ENCODE results near the gene TRAIP. TPM values are rescaled to one million over a fixed set of nuclear protein-coding genes. Genes with fewer than 3 reads are reported as not detected.

TRAIP gene
- total RNA-seq, 1 experiment from 2014 or later = 9.3 TPM

DNA sequence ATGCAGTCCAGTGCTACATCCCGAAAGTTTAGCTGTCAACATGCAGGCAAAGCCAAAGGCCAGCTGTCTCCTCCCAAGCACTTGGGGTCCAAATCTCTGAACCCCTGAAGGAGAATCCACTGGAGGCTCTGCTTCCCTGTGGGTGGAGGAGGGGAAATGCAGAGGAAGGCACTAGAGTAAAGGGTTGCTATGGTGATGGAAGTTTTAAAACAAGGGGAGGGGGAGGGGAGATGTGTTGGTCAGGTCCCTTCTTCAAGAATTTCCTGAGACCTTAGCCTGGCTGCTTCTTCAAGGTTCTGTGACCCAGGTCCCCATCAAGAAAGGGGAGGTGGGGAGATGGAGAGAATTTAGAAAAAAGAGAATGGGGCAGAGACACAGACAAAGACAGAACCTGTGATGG lies 11.0 kb upstream of the TRAIP start:
- H3K36me3 ChIP-seq = no peaks in the 10 kb centered on the region
- no peaks in the 10 kb centered on the region; the same call in 1 of the 2 replicates for H3K4me1 ChIP-seq (replicated peaks)
- H3K27ac ChIP-seq = no peak overlapping the region
- no peaks in the 10 kb centered on the region for H3K9me3 ChIP-seq (replicated peaks)
- H3K27me3 ChIP-seq (replicated peaks) = peaks cover 59% of the 10 kb centered on the region
- no peak overlapping the region for H3K4me3 ChIP-seq
- no peak for DNase-seq (ENCODE audit: low read depth in 1 of 2, low spot score in 2 of 2)

DNA sequence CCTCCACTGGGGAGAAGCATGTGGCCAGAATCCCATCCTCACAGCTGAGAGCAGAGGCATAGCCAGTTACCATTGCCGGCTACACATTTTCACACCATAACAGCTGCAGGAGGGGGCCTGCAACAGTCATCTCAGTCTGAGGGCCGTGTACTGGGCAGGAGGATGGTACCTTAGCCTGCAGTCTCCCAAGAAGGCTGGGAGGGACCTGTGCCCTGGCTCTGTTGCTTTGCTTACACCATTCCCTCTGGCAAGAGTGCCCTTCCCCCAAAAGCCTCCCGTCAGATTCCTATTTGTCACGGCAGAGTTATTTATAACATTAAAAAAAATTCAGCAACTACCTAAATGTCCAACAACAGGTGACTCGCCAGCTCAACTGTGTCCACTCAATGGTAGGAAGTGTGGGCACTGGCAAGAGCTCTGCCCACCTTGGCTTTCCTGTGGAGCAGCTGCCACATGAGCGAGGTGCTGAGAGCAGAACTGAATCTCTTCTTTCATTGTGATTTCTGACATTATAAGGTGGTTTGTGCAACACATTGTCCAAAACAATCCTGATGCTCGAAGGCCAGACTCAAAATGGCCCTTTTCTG lies 8.9 kb upstream of the TRAIP start:
- Histone ChIP-seq H3K4me3 (no peak overlapping the region), H3K27ac (no peak overlapping the region), H3K9me3 (replicated peaks) (no peaks in the 10 kb centered on the region), H3K27me3 (replicated peaks) (peaks cover 49% of the 10 kb centered on the region), H3K4me1 (replicated peaks) (no peaks in the 10 kb centered on the region; the same call in 1 of the 2 replicates), H3K36me3 (no peaks in the 10 kb centered on the region)
- no peak for DNase-seq (ENCODE audit: low read depth in 1 of 2, low spot score in 2 of 2)

DNA sequence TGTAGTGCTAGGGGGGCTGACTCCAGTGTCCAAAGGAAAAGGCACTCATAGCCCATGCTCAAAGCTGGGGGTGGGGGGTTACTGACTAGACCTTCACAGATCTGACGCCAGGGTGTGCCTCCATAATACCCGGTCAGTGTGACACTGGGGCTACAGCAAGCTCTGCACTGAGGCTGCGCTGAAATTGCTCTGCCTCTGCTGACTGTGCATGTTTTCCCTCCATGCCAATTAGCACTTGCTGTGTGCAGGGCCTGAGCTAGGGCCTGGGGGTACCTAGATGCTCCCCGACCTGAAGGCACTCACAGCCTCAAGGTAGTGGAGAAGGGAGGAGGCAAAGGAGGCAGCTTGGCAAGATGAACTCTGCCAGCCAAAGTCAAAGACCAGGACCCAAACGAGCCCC lies 8.1 kb upstream of the TRAIP start:
- no peaks in the 10 kb centered on the region; the same call in 1 of the 2 replicates for H3K4me1 ChIP-seq (replicated peaks)
- H3K36me3 ChIP-seq = no peaks in the 10 kb centered on the region
- peaks cover 41% of the 10 kb centered on the region for H3K27me3 ChIP-seq (replicated peaks)
- H3K27ac ChIP-seq = no peak overlapping the region
- H3K9me3 ChIP-seq (replicated peaks) = no peaks in the 10 kb centered on the region
- H3K4me3 ChIP-seq = no peak overlapping the region
- DNase-seq (ENCODE audit: low read depth in 1 of 2, low spot score in 2 of 2) = no peak

DNA sequence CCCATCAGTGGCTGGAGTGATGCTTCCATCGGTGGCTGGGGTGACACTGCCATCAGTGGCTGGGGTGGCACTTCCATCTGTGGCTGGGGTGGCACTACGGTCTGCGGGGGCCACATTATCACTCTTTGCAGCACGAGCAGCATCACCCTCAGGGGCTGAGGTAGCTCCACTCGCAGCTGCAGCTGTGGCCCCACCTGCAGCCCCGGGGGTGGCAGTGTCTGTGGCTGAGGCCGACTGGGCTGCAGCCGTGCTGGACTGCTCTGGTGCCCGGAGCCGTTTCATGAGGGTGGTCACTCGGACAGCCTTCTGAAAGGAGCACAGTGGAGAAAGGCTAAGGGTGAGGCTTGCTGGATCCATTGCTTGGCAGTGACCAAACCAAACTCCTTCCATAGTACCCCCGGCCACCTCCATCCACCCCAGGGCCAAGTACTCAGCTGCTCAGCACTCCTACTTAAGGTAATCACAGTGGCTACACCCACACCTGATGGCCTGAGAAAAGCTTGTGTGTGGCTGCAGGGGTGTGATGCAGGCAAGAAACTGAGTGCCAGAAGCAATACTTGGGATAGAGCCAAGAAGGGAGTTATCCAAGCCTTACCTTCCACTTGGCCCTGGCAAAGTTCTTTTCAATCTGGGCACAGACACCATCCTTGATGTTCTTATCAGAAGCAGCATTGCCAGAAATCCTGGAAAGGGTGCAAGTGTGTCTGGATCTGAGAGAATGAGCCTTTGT lies 3.4 kb upstream of the TRAIP start:
- no peak for DNase-seq (ENCODE audit: low read depth in 1 of 2, low spot score in 2 of 2)
- Histone ChIP-seq H3K4me1 (replicated peaks) (peaks cover 9% of the 10 kb centered on the region), H3K27me3 (replicated peaks) (peaks cover 19% of the 10 kb centered on the region; the same call in 1 of the 2 replicates), H3K27ac (no peak overlapping the region), H3K4me3 (no peak overlapping the region), H3K9me3 (replicated peaks) (no peaks in the 10 kb centered on the region), H3K36me3 (peaks cover 4% of the 10 kb centered on the region; the same call in 1 of the 2 replicates)

DNA sequence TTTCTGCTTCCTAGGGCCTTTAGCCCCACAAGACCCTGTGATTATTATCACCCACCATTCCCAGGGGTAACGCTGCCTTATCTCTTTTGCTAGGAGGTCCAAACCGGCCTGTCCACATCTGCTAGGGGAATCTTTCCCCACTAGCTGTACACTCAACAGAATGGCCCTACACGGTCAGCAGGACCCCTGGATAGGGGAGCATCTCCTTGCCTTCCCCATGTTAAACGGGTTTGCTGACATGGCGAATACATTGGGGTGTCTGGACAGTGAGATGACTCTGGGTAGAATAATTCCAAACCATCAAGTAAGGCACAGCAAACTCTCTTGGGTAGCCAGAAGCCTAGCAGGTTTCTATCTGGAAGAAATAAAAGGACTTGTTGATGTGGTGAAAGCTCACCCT lies 702 bp downstream of the TRAIP start:
- H3K27ac ChIP-seq = no peak overlapping the region
- H3K36me3 ChIP-seq = peaks cover 4% of the 10 kb centered on the region; the same call in 1 of the 2 replicates
- no peaks in the 10 kb centered on the region for H3K9me3 ChIP-seq (replicated peaks)
- no peaks in the 10 kb centered on the region for H3K27me3 ChIP-seq (replicated peaks)
- peaks cover 9% of the 10 kb centered on the region for H3K4me1 ChIP-seq (replicated peaks)
- peak overlapping the region; percentile 66 for H3K4me3 ChIP-seq
- DNase-seq (ENCODE audit: low read depth in 1 of 2, low spot score in 2 of 2) = no peak

DNA sequence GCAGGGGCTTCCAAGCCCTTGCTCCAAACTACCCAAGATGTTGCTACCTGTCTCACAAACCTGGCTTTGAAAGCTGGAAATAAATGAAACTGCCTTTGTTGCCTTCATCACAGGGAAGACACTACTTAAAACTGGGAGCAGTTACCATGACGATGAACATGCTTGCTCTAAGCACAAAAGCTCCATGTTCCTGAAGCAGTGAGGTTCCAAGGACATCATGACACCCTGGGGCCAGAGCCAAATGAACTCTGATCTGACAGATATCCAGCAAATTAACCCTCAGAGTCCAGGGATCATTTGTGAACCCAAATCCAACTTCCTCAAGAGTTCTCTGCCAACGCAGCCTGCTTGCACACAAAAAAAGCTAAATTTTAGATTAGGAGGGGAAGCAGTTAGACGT lies 10.7 kb downstream of the TRAIP start:
- Histone ChIP-seq H3K27me3 (replicated peaks) (no peaks in the 10 kb centered on the region), H3K4me3 (no peak overlapping the region), H3K36me3 (peaks cover 31% of the 10 kb centered on the region), H3K9me3 (replicated peaks) (no peaks in the 10 kb centered on the region), H3K4me1 (replicated peaks) (no peaks in the 10 kb centered on the region), H3K27ac (no peak overlapping the region)
- DNase-seq (ENCODE audit: low read depth in 1 of 2, low spot score in 2 of 2) = no peak

DNA sequence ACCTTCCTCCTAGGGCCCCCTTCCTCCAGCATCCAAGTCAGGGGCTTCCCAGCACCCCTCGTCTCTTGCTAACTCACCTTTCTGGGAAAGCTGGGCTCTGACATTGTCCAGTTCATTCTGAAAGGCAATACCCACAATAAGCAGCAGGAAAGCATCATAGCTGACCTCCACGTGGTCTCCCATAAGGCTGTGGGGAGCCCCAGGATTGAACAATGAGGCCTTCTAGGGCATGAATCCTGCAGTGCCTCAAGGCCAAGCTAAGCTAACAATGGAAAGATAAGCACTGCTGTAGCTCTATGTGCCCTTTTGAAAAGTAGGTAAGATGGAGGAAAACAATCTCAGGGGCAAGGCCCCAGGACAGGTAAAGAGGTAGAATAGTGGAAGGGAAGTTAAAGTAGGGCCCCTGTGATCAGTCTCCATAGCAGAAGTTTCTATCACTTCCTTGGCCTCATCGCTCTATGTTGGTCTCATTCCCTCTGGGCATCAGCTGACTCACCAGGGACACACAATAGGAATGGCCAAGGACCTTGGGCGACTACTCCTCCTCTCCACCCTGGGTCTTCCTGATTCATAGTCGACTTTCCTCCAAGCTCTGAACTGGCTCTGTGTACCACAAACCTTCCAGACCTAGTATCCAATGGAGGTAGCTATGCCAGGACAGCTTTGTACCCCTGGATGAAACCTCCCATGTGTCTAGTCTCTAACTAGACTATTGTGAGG lies 11.7 kb downstream of the TRAIP start:
- H3K4me3 ChIP-seq = no peak overlapping the region
- no peaks in the 10 kb centered on the region for H3K4me1 ChIP-seq (replicated peaks)
- no peak for DNase-seq (ENCODE audit: low read depth in 1 of 2, low spot score in 2 of 2)
- H3K27me3 ChIP-seq (replicated peaks) = no peaks in the 10 kb centered on the region
- H3K27ac ChIP-seq = no peak overlapping the region
- peaks cover 32% of the 10 kb centered on the region for H3K36me3 ChIP-seq
- H3K9me3 ChIP-seq (replicated peaks) = no peaks in the 10 kb centered on the region

DNA sequence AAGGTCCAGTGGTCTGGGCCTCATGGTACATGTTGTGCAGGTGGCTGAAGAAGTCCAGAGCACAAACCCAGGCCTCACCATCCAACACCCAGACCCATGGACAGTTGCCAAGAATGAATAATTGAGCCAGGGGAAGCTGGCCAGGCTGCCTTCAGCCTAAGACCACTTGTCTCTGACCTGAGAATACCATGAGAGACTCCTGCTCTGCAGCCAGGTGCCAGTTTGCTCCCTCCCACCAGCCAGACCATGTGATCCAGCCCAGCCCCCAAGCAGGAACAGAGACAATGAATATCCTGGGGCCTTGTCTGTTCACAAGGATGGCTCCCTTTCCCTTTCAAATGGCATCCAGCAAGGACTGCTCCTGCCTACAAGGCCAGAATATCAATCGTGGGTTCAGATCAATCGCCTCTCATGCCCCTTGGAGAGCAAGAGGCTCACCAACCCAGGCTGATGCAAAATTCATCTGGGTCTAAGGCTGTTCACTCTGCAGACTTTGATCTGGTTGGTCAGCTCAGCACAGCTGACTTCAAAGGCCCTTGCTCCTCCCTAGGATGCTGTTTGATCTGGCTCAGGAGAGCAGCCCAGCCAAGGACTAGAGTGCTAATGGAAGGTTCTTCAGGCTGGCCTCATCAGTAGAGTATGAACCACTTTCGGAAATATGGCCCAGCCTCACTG lies 13.4 kb downstream of the TRAIP start:
- Histone ChIP-seq H3K36me3 (peaks cover 47% of the 10 kb centered on the region), H3K27me3 (replicated peaks) (no peaks in the 10 kb centered on the region), H3K4me3 (no peak overlapping the region), H3K4me1 (replicated peaks) (no peaks in the 10 kb centered on the region), H3K9me3 (replicated peaks) (no peaks in the 10 kb centered on the region), H3K27ac (no peak overlapping the region)
- DNase-seq (ENCODE audit: low read depth in 1 of 2, low spot score in 2 of 2) = no peak

DNA sequence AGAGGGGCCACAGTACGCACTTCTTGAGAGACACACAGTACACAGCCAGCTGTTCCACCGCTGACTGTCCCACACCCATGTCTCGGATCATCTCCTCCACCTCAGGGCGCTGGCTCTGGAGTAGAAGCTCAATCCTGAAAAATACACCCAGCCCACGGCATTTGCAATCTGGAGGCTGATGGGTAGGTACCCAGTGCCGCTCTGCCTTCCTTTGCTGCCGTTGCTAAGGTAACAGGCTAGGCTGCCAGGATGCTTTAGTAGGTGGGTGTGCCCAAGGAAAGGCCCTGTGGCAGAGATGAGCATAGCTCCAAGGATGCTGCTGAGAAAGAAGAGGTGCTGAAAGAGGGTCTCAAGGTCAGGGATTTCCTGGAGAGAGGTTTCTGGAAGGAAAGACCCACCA lies 14.6 kb downstream of the TRAIP start:
- Histone ChIP-seq H3K9me3 (replicated peaks) (no peaks in the 10 kb centered on the region), H3K4me3 (no peak overlapping the region), H3K27ac (no peak overlapping the region), H3K4me1 (replicated peaks) (no peaks in the 10 kb centered on the region), H3K36me3 (peaks cover 46% of the 10 kb centered on the region), H3K27me3 (replicated peaks) (no peaks in the 10 kb centered on the region)
- DNase-seq (ENCODE audit: low read depth in 1 of 2, low spot score in 2 of 2) = no peak

DNA sequence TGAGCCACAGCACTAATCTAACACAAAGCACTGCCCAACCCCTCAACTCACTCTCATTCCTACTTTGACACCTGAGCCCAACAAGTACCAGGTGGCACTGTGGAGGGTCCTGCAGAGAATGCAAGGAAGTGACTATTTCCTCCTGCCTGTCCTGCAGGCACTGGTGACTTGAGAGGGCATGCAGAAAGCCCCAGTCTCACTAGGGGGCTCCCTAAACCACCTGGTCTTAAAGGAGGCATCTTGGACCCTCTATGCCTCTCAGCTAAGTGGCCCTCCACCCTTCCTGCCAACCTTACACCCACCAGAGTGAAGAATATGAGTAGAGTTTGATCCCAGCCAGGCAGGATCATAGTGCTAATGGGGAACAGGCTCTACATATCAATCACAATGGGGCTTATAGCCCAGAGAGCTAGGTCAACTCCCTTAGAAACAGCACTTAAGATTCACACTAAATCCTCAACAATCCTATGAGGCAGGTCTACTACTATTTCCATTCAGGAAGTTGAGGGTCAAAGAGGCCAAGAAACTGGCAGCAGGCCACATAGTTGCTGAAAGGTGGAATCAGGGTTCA lies 15.2 kb downstream of the TRAIP start:
- Histone ChIP-seq H3K4me3 (no peak overlapping the region), H3K9me3 (replicated peaks) (no peaks in the 10 kb centered on the region), H3K27ac (no peak overlapping the region), H3K4me1 (replicated peaks) (no peaks in the 10 kb centered on the region), H3K27me3 (replicated peaks) (no peaks in the 10 kb centered on the region), H3K36me3 (peaks cover 44% of the 10 kb centered on the region)
- peak in 1 of 2 experiments; percentile 7 for DNase-seq (ENCODE audit: low read depth in 1 of 2, low spot score in 2 of 2)

DNA sequence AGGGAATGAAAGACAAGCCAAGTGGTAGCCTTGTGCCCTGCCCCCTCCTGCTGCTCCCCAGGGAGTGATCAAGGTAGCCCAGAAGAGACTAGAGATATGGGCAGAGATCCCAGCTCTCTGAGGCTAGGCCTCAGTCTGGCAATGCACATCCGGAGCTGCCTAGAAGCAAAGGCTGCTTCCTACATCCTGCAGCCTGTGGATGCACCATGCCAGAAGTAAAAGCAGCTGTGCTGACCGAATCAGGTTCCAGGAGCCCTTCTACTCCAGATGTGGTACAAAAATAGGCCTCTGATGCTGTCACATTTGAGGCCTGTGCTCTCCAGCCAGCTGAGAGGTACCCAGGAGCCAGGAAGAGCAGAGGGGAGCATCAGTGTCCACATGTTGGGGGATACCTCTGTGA lies 16.0 kb downstream of the TRAIP start:
- Histone ChIP-seq H3K4me3 (no peak overlapping the region), H3K36me3 (peaks cover 43% of the 10 kb centered on the region), H3K27me3 (replicated peaks) (no peaks in the 10 kb centered on the region), H3K27ac (no peak overlapping the region), H3K9me3 (replicated peaks) (no peaks in the 10 kb centered on the region), H3K4me1 (replicated peaks) (no peaks in the 10 kb centered on the region)
- DNase-seq (ENCODE audit: low read depth in 1 of 2, low spot score in 2 of 2) = no peak

DNA sequence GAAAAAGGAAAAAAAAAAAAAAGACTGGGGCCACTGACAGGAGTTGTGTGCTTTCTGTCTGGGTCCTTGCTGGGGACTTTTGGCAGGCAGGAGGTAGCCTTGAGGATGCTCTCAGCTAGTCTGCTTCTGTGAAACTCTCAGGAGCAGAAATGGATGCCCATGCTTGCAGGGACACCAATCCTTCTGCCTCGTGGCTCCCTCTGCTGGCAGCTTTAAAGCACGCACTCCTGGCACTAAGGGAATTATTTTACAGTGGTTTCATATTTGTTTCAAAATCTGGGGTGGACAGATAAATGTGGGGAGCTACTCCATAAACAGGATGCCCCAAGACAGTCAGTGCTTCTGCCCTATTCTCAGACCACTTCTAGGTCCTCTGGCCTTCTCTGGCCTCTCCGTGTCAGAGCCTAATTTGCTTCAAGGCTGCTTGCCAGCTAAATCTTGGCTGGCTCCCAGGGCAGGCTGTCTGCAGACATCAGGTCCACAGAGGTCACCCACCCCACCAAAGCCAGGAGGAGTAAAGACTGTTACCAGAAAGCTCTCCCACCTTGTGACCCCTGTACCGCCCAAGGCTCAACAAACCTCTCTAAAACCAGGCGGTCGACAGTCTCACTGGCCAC lies 17.1 kb downstream of the TRAIP start:
- Histone ChIP-seq H3K27ac (no peak overlapping the region), H3K4me3 (no peak overlapping the region), H3K4me1 (replicated peaks) (no peaks in the 10 kb centered on the region), H3K36me3 (peaks cover 42% of the 10 kb centered on the region), H3K27me3 (replicated peaks) (no peaks in the 10 kb centered on the region), H3K9me3 (replicated peaks) (no peaks in the 10 kb centered on the region)
- DNase-seq (ENCODE audit: low read depth in 1 of 2, low spot score in 2 of 2) = peak; percentile 41 to 60

DNA sequence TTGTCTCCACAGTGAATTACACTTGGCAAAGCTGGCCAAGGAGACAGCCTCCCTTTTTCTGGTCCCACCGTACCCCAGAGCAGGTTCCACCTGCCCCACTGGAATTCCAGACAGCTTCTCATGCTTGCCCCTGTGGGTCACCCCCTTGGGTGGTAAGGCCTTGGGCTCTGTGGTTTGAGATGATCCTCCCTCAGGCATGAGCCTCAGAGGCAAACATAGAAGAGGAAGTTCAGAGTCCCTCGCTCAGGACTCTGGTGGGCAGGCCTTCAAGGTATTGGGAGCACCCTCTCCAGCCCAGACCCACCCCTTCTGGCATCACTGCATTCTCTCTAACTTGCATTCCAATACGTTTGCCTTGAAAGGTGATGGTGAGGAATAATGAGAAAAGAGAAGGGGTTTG lies 25.0 kb downstream of the TRAIP start:
- Histone ChIP-seq H3K36me3 (peaks cover 33% of the 10 kb centered on the region), H3K4me3 (no peak overlapping the region), H3K9me3 (replicated peaks) (no peaks in the 10 kb centered on the region), H3K27me3 (replicated peaks) (no peaks in the 10 kb centered on the region), H3K27ac (no peak overlapping the region), H3K4me1 (replicated peaks) (no peaks in the 10 kb centered on the region)
- DNase-seq (ENCODE audit: low read depth in 1 of 2, low spot score in 2 of 2) = no peak

Measured in SJSA1 (cell line).